HG03103 (cell line): ENCODE results near the gene JAM2.
"Not testable (repeated sequence)": the region's sequence is repeated elsewhere in the genome, so short reads cannot be mapped to it uniquely, and the experiment has no call there.

ENCODE experiments used
- ATAC-seq: cut with Tn5 transposase; IDR thresholded peaks from one replicate; pipeline ENCODE4 v1.9.1; 2021; ENCODE audit warnings: low read depth; ENCODE audit not compliant: unreplicated experiment

The JAM2 gene

GRCh38 chr21:25643486-25643885 is 4.4 kb downstream of the JAM2 start:
- no peak for ATAC-seq

GRCh38 chr21:25646474-25646873 is 7.4 kb downstream of the JAM2 start:
- ATAC-seq: no peak

- ATAC-seq: no peak
Observed at GRCh38 chr21:25647647-25648046, 8.6 kb downstream of the JAM2 start.

- no peak for ATAC-seq
Observed at GRCh38 chr21:25649146-25649545, 10.1 kb downstream of the JAM2 start.

- ATAC-seq: no peak
Observed at GRCh38 chr21:25656412-25656811, 17.4 kb downstream of the JAM2 start.

GRCh38 chr21:25657140-25657539 is 18.1 kb downstream of the JAM2 start:
- no peak for ATAC-seq

GRCh38 chr21:25658427-25659035 is 19.5 kb downstream of the JAM2 start:
- no peak for ATAC-seq

GRCh38 chr21:25660233-25660632 is 21.2 kb downstream of the JAM2 start:
- no peak for ATAC-seq

GRCh38 chr21:25664491-25664931 is 25.5 kb downstream of the JAM2 start:
- ATAC-seq: no peak

- ATAC-seq: no peak
Observed at GRCh38 chr21:25670726-25671125, 31.7 kb downstream of the JAM2 start.

GRCh38 chr21:25676451-25676850 is 37.4 kb downstream of the JAM2 start:
- no peak for ATAC-seq

- ATAC-seq: no peak
Observed at GRCh38 chr21:25682382-25682781, 43.3 kb downstream of the JAM2 start.

- no peak for ATAC-seq
Observed at GRCh38 chr21:25687787-25688186, 48.7 kb downstream of the JAM2 start.

GRCh38 chr21:25688275-25689155 is 49.5 kb downstream of the JAM2 start:
- ATAC-seq: no peak

- no peak for ATAC-seq
Observed at GRCh38 chr21:25689226-25689625, 50.2 kb downstream of the JAM2 start.

GRCh38 chr21:25691976-25692375 is 52.9 kb downstream of the JAM2 start:
- no peak for ATAC-seq

- not testable (repeated sequence) for ATAC-seq
Observed at GRCh38 chr21:25695461-25695860, 56.4 kb downstream of the JAM2 start.

- ATAC-seq: no peak
Observed at GRCh38 chr21:25700741-25701140, 61.7 kb downstream of the JAM2 start.

GRCh38 chr21:25701529-25701928 is 62.5 kb downstream of the JAM2 start:
- no peak for ATAC-seq

GRCh38 chr21:25708467-25709065 is 69.5 kb downstream of the JAM2 start:
- no peak for ATAC-seq

GRCh38 chr21:25709684-25710265 is 70.7 kb downstream of the JAM2 start:
- no peak for ATAC-seq
